GM12875 (cell line): ENCODE measurements around the gene FZD8.

Source experiments
- H3K4me3 ChIP-seq: one replicate; pipeline ENCODE4 v1.5.1; 2011; ENCODE audit warnings: low read depth, low read length, control low read depth
- CTCF ChIP-seq: IDR thresholded peaks from 2 replicates; pipeline ENCODE4 v1.5.1; 2011; ENCODE audit warnings: low read depth, mild to moderate bottlenecking, control low read depth, inconsistent platforms, low read length, moderate library complexity, borderline replicate concordance; ENCODE audit not compliant: insufficient read depth

FZD8 gene

GRCh38 chr10:35613597-35614226, 28.4 kb downstream of the FZD8 start:
- H3K4me3 ChIP-seq: no peak overlapping the region
- no peak for TF ChIP-seq CTCF

GRCh38 chr10:35613107-35613440, 29.0 kb downstream of the FZD8 start:
- H3K4me3 ChIP-seq: no peak overlapping the region
- TF ChIP-seq CTCF: no peak

GRCh38 chr10:35612385-35613106, 29.6 kb downstream of the FZD8 start:
- TF ChIP-seq CTCF: no peak
- no peak overlapping the region for H3K4me3 ChIP-seq

- no peak for TF ChIP-seq CTCF
- H3K4me3 ChIP-seq: no peak overlapping the region
These were observed 30.3 kb downstream of the FZD8 start for GRCh38 chr10:35611750-35612149.

- no peak overlapping the region for H3K4me3 ChIP-seq
- no peak for TF ChIP-seq CTCF
These were observed 33.8 kb downstream of the FZD8 start for GRCh38 chr10:35608328-35608672.

- H3K4me3 ChIP-seq: no peak overlapping the region
- TF ChIP-seq CTCF: no peak
These were observed 34.4 kb downstream of the FZD8 start for GRCh38 chr10:35607475-35608327.
